OCI-M2 (cell line): ENCODE results near the gene TXLNA.

ENCODE experiments used
- DNase-seq: peaks from one replicate; lab custom pipeline; 2025; ENCODE audit not compliant: unreplicated experiment; lab: John Stamatoyannopoulos, UW

TXLNA gene

DNA sequence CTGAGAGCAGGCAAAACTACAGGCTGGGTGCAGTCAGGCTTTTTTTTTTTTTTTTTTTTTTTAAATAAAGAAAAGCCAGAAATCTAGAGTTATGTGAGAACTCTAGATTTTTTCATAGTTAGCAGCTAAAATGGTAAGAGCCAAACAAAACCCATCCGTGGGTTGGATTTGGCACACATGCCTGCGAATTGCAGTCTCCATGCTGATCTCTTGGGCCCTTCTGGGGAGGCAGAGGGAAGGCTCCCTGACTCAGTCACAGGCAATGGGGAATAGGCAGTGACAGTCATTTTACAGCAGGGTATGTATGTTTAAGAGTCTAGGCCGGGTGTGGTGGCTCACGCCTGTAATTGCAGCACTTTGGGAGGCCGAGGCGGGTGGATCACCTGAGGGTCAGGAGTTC lies 2.6 kb downstream of the TXLNA start:
- no peak for DNase-seq

DNA sequence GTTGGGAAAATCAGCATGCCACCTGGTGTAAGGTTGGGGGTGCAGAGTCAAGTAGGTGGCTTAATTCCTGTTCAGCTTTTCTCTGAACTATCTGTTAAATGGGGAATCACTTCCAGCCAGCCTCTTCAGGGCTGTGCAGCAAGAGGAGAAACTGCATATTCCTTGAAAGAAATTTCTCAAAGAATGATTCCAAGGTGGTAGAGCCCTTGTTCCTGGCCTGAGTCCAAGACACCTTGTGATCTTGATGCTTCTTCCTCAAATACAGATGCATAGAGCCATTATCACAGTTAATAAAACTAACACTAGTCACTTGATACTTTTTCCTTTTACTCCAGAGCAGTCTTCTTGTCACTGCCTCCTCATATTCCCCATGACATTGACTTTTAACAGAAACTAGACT lies 5.2 kb downstream of the TXLNA start:
- DNase-seq = no peak

DNA sequence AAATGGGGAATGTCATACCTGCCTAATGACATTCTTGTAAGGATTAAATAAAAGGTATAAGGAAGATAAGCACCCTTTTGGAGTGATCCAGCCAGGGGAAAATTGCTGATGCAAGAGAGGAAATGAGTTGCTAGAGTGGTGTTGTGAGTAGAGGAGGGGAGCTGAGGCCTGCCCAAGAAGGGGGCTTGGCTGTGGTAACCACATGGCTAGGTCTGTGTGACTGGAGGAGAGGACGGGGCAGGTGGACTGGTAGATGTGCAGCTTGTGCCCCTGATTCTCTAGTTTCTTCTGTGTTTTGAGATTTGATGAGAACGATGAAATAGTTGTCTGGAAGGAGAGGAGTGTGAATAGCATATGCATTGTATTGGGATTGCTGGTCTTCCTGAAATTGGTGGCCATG lies 6.6 kb downstream of the TXLNA start:
- no peak for DNase-seq

DNA sequence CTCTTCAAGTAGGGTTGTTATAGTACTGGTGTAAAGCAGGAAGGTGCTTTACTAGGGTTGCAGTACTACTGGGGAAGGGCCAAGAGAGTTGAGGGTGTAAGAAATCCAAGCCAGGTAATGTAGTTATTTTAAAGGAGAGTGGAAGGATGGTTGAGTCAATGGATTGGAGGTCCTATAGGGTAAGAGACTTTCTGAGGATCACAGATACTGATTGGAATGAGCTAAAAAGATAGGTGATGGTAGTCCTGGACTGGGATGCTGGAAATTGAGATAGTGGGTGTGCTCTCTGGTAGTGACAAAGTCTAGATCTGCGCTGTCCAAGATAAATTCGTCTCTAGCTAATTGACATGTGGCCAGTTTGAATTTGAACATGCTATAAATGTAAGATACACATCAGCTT lies 7.0 kb downstream of the TXLNA start:
- no peak for DNase-seq

DNA sequence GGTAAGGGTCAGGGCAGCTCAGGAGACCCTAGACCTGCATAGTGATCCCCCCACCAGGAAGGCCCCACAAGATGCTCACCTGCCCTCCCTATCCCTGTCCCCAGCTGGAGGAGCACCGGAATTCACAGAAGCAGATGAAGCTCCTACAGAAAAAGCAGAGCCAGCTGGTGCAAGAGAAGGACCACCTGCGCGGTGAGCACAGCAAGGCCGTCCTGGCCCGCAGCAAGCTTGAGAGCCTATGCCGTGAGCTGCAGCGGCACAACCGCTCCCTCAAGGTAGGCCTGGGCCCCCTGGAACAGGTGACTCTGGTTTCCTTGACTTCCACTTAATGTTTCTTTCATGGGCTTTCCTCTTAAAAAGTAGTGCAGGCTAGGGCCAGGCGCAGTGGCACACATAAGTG lies 8.4 kb downstream of the TXLNA start:
- DNase-seq = no peak

DNA sequence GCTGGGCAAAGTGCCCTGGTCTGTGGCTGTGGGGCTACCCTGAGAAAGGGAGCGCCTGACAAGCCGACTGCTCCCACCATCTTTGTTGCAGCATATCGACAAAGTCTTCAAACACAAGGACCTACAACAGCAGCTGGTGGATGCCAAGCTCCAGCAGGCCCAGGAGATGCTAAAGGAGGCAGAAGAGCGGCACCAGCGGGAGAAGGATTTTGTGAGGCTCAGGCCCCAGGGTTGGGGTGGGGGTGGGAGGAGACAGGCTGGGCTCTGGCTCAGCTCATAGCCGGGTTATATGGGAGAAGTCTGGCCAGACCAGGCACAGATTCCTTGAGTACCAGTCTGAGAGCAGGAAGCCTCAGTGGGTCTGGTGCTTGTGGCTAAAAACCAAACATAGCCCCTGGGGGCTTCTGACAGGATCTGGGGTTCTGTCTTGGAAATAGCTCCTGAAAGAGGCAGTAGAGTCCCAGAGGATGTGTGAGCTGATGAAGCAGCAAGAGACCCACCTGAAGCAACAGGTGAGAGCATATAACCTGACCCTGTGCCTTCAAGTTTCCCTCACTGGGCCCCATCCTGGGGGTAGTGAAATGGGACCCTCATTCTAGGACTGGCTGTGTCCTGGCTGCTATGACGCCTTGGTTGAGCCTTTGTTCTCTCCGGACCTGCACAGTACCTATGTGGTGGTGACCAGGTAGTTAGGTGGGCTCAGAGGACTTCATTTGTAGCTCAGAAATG lies 12.9 kb downstream of the TXLNA start:
- DNase-seq = no peak

DNA sequence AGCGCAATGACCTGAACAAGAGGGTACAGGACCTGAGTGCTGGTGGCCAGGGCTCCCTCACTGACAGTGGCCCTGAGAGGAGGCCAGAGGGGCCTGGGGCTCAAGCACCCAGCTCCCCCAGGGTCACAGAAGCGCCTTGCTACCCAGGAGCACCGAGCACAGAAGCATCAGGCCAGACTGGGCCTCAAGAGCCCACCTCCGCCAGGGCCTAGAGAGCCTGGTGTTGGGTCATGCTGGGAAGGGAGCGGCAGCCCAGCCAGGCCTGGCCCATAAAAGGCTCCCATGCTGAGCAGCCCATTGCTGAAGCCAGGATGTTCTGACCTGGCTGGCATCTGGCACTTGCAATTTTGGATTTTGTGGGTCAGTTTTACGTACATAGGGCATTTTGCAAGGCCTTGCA lies 15.5 kb downstream of the TXLNA start:
- DNase-seq = no peak

DNA sequence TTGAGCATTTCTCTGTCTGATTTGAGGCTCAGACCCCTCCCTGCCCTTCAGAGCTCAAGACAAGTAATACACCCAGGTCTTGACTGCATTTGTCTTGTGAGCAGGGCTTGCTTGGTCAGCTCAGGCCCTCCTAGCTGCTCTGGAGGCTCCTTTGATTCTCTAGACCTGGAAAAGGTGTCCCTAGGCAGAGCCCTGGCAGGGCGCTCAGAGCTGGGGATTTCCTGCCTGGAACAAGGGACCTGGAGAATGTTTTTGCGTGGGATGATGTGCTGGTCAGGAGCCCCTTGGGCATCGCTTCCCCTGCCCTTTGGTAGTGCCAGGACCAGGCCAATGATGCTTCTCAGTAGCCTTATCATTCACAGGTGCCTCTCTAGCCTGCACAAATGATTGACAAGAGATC lies 16.1 kb downstream of the TXLNA start:
- no peak for DNase-seq

DNA sequence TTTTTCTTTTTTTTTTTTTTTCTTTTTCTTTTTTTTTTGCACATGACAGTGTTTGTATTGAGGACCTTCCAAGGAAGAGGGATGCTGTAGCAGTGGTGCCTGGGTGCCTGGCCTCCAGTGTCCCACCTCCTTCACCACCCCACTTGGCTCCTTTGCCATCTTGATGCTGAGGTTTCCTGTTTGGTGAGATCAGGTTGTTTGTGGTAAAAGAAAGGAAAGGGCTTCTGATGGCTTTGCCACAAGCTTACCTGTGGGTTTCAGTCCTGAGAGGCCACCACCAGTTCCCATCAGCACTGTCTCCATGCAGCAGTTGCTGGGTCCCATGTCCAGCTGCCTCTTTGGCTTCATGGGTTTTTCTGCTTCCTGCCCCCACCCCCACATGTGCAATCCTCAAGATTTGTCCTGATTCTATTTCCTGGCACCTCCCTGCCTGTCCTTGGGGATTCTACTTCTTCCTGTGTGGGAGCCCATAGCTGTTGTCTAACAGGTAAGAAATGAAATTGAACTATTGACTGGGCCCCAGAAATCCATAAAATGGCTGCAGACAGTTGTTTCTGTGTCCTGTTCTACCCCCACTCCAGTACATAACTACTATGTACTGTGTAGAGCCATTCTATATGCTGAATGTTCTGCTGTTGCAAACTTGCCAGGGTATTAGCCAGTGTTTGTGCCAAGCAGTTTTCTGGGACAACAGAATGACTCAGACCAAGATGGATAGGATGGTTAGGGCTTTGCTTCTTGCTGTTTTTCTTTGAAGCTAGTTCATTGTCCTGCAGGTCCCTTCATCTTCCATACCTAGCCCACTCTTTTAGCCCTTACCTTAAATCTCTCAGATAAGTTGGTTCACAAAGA lies 16.7 kb downstream of the TXLNA start:
- no peak for DNase-seq

DNA sequence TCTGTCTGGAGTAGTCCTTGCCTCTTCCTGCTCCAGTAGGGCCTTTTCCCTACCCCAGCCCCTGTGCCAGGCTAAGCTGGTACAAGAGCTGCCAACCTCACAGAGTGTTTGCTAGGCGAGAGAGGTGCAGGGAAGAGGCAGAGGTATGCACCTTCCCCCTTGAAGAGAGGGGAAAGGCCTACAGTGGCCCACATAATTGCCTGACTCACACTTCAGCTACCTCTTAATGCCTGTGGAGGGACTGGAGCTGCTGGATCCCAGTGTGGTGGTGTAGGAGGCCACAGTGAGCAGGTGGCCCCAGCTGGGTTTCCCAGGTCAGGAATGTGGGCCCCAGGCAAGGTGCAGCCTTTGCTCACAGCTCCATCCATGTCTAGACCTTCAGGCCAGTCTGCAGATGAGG lies 17.6 kb downstream of the TXLNA start:
- DNase-seq = no peak

DNA sequence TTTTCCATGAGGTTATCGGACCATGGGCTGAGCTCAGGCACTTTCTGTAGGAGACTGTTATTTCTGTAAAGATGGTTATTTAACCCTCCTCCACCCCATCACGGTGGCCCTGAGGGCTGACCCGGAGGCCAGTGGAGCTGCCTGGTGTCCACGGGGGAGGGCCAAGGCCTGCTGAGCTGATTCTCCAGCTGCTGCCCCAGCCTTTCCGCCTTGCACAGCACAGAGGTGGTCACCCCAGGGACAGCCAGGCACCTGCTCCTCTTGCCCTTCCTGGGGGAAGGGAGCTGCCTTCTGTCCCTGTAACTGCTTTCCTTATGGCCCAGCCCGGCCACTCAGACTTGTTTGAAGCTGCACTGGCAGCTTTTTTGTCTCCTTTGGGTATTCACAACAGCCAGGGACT lies 18.4 kb downstream of the TXLNA start:
- no peak for DNase-seq

DNA sequence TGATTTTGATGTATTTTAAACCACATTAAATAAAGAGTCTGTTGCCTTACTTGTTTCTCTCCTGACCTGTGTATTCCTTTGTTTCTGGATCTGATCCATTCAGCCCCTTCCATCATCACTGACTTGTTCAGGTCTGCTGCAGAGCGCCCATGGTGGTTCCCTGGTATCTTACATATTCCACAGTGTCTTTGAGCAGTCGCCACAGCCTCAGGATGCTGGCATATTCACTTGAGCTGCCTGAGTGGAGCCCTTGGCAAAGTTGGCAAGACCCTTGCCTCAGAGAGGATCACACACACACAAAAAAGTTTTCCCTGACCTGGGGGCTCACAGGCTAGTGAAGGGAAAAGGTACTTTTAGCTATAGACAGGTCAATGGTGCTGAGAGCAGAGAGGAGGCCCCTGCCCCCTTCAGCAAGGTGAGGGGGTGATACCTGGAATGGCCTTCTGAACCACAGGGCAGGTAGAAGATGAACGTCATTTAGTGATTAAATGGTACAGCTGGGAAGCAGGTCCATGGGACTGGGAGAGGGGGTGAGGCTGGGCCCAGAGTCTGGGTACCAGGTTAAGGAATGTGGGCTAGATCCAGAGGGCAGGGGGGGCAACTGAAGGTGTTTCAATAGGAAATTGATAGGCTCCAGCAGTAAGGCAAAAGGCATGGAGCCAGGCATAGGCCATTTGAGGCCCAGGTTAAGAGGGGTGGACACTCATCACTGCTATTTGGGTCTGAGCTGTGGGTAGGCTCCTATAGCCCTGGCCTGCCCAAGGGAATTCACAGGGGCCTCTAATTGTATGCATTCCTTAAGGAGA lies 19.0 kb downstream of the TXLNA start:
- DNase-seq = no peak

DNA sequence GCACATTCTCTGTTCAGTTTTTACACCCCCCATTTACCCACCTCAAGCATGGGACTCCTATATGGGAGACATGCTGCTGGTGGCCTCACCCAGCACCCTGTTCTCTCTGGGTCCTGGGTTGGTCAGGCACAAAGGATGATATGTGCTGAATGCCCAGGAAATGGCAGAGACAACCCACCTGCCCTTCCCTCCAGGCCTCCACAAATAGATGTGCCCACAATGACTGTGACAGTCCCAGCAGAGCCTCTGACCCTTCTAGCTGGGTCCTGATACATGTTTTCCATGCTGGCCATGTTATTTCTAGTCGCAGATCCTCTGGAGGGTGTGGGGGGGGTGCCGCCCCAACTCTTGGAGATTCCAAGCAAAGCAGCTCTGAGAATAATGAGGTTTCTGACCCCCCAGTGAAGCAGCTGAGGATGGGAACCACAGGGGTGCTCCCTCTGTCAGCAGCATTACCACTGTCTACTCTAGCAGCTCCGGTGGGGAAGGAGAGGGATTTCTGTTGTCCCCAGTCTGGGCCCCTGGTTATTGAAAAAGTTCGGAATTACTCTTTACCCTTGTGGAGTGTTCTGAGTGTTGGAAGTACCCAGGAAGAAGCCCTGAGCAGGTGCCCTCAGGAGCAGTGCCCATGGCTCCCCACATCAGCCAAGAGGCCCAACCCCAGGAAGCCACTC lies 19.7 kb downstream of the TXLNA start:
- DNase-seq = no peak

DNA sequence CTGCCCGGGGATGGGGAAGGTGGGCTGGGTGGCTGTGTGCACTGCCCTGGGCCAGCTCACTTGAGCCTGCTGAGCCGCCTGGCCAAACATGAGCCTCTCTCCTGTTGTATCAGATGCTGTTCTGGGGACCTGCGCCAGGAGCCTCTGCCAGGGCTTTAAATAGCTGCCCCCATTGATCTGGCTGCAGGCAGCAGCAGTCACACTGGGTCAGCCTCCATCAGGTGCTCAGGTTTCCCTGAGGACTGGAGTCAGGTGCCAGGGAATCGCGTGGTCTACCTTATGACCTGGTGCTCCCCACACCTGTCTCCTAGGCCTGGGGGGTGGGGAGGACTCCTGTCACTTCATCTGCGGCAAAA lies 20.2 kb downstream of the TXLNA start:
- DNase-seq = no peak

DNA sequence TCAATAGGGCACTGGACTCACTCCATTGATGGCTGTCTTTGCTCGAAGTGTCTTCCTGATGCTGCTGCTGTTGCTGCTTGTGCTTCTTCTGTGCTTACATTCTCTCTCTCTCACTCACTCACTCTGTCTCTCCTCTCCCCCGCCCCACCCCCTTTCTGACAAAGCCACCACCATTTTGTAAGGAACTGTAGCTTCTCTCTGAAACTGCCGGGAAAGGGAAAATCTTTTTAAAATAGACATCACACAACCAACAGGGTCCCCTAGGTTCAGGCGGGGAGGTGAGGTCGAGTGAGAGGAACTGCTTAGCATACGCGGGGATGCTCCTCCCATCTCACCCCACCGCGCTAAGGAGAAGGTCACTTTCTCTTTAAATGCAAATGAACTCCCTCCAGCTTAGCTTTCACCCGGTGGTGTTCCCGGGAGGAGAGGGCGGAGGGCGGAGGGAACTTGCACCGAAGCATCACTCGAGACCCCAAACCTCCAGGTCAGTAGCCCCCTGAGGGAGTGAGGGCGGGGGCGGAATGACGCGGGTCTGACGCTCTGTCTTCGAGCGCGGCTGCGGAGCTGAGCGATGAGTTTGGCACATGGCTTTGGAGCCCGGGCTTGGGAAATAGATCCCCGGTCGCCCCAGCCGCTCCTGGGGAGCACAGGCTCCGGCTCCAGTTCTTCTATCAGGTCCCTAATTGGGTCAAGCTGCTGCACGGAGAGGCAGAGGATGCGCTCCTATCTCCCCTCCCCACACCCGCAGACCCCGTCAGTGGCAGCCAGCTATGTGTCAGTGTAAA lies 20.9 kb downstream of the TXLNA start, which contains the start of gene CCDC28B:
CCDC28B (plus strand) TSS at position 370 of the 785 bp plus-strand sequence. CDS start 1,341 bp downstream, outside the sequence.
- peak; percentile 28 for DNase-seq

DNA sequence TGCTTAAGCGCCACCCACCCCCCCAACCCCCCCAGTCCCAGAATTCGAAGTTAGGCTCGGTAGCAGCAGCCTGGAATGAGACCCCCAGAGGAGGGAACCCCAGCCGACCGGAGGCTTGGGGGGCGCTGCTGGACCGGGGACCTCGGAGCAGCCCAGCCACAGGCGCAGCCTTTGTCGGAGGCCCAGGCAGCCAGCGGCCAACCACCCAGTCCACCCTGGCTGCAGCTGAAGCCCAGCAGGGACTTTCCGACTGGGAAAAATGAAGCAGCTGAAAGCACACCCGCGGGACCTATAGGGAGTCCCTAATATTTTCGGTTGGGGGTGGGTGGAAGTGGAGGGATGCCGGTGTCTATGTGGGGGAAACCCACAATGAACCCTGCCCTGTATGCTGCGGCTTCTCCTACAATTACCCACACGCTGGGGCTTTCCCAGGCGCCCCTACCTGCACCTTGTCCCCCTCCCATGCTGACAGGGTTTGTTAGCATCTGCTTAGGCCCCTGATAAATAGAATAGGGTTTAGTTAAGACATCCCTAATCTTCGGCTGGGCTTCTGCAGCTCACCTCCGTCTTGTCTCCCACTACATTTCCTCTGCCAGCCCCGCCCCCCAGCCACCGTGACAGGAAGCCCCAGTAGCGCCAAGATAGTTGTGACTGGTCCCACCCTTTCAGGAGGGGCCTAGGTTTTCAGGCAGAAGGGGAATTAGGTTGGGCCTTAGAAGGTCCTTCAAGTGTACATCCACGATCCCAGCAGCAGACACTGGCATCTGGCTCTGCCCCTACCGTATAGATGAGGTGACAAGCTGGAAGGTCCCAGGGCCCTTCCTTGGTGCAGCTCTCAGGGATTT lies 21.8 kb downstream of the TXLNA start:
- DNase-seq = no peak

DNA sequence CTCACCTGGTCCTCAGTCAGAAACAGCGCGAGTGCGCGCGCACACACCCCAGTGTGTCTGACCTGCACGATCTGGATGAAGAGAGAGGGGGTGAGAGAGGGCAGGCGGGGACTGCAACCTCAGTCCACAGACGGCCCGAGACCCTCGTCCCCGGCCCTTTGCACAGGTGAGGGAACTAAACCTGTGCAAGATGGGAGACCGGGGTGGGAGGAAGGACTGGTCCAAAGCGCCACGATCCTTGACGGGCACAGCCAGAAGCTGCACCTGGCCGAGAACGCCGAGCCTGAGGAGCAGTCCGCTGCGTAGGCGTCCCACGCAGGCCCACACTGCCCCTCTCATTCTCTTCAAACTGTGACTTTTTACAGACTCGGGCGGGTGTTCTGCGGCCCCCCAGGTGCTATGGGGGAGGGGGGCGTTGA lies 25.5 kb downstream of the TXLNA start:
- no peak for DNase-seq

DNA sequence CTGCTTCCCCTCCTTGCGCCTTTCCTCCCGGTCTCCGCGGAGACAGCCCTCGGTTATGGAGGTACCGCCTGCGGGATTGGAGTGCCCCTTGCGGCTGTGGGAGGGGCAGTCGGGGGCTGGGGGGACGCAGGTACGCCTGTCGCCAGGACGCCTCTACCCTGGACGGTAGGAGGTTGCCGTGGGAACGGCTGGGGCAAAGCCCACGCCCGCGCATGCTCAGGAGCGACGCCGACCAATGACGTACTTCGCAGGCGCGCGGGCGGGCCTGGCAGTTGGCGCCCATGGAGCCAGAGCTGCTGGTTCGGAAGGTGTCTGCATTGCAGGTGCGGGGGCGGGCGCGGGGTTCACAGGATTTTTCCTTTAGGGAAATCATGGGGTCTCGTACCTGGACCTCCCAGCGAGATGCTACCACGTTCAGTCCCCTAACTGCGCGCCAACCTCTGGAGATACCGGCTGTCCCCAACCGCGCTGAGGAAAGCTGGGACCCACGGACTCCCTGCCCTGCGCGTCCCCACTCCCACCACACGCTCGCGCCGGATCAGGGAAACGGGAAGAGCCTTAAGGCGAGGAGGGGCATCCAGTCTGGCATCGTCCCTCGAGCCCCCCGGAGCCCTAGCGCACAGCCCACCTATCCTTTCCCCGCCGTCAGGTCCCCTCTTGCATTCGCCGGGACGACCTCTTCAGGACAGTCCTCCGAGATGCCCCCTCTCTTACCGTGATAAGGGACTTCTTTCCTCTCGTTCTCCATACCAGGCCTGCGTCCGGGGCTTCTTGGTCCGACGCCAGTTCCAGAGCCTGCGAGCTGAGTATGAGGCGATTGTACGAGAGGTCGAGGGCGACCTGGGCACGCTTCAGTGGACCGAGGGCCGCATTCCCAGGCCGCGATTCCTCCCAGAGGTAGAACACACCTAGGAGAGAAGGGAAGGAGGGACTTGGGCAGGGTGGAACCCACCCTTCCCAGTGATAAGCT lies 26.2 kb downstream of the TXLNA start, which contains the start of gene IQCC:
IQCC (plus strand) TSS at position 271 of the 970 bp plus-strand sequence; CDS start at position 282, 11 bp downstream.
- DNase-seq = no peak
